ENCODE results near the gene HOXA2.

DNA sequence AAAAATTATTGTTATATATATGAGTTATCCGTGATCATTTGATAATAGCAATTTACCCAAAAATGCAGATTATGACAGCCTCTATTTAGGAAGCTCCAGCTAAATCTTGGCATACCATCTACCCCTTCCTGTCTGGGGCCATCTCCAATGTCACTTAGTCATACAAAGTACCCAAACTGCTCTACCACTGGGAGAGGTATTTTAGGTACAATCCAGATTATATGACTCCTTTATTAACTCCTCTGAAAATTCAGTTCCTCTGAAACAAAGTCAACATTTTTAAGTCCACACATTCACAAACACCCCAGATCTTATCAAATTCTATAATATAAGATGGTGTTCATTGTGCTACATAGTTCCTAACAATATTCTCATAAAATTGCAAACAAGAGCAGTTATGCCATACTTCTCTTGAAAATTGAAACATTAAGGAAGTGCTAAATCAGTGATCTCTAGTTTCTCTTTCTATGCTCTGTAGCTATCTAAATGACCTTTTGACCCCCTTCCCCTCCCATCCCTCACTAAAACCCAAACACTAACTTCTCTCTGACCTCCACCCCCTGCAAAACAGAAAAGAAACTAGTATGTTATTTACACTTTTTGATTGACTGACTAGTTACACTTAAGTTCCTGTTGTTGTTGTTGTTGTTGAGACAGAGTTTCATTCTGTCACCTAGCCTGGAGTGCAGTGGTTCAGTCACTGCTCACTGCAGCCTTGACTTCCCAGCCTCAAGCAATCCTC, 23.1 kb downstream of the HOXA2 start:
- TF ChIP-seq, protein P1, sequence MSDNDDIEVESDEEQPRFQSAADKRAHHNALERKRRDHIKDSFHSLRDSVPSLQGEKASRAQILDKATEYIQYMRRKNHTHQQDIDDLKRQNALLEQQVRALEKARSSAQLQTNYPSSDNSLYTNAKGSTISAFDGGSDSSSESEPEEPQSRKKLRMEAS (IDR thresholded peaks at IDR 0.05) = no peak
- TF ChIP-seq, protein P2, sequence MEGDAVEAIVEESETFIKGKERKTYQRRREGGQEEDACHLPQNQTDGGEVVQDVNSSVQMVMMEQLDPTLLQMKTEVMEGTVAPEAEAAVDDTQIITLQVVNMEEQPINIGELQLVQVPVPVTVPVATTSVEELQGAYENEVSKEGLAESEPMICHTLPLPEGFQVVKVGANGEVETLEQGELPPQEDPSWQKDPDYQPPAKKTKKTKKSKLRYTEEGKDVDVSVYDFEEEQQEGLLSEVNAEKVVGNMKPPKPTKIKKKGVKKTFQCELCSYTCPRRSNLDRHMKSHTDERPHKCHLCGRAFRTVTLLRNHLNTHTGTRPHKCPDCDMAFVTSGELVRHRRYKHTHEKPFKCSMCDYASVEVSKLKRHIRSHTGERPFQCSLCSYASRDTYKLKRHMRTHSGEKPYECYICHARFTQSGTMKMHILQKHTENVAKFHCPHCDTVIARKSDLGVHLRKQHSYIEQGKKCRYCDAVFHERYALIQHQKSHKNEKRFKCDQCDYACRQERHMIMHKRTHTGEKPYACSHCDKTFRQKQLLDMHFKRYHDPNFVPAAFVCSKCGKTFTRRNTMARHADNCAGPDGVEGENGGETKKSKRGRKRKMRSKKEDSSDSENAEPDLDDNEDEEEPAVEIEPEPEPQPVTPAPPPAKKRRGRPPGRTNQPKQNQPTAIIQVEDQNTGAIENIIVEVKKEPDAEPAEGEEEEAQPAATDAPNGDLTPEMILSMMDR (IDR thresholded peaks at IDR 0.05; ENCODE audit: low read depth, low read length, missing input control) = no peak
- TF ChIP-seq RAD21 (IDR thresholded peaks at IDR 0.05) (no peak), SP1 (IDR thresholded peaks at IDR 0.05) (no peak), EGR1 (IDR thresholded peaks at IDR 0.05; ENCODE audit: low read depth in 2 of 2) (no peak), GABPA (IDR thresholded peaks at IDR 0.05 in 1 of 2, conservative IDR thresholded peaks at IDR 0.05 in 1 of 2) (no peak), TAF1 (conservative IDR thresholded peaks at IDR 0.05) (no peak), JUND (IDR thresholded peaks at IDR 0.05) (no peak)
- TF ChIP-seq, protein P3, sequence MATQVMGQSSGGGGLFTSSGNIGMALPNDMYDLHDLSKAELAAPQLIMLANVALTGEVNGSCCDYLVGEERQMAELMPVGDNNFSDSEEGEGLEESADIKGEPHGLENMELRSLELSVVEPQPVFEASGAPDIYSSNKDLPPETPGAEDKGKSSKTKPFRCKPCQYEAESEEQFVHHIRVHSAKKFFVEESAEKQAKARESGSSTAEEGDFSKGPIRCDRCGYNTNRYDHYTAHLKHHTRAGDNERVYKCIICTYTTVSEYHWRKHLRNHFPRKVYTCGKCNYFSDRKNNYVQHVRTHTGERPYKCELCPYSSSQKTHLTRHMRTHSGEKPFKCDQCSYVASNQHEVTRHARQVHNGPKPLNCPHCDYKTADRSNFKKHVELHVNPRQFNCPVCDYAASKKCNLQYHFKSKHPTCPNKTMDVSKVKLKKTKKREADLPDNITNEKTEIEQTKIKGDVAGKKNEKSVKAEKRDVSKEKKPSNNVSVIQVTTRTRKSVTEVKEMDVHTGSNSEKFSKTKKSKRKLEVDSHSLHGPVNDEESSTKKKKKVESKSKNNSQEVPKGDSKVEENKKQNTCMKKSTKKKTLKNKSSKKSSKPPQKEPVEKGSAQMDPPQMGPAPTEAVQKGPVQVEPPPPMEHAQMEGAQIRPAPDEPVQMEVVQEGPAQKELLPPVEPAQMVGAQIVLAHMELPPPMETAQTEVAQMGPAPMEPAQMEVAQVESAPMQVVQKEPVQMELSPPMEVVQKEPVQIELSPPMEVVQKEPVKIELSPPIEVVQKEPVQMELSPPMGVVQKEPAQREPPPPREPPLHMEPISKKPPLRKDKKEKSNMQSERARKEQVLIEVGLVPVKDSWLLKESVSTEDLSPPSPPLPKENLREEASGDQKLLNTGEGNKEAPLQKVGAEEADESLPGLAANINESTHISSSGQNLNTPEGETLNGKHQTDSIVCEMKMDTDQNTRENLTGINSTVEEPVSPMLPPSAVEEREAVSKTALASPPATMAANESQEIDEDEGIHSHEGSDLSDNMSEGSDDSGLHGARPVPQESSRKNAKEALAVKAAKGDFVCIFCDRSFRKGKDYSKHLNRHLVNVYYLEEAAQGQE (IDR thresholded peaks at IDR 0.05) = no peak
- TF ChIP-seq, protein P4, sequence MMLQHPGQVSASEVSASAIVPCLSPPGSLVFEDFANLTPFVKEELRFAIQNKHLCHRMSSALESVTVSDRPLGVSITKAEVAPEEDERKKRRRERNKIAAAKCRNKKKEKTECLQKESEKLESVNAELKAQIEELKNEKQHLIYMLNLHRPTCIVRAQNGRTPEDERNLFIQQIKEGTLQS (IDR thresholded peaks at IDR 0.05) = no peak
- TF ChIP-seq, protein P5, sequence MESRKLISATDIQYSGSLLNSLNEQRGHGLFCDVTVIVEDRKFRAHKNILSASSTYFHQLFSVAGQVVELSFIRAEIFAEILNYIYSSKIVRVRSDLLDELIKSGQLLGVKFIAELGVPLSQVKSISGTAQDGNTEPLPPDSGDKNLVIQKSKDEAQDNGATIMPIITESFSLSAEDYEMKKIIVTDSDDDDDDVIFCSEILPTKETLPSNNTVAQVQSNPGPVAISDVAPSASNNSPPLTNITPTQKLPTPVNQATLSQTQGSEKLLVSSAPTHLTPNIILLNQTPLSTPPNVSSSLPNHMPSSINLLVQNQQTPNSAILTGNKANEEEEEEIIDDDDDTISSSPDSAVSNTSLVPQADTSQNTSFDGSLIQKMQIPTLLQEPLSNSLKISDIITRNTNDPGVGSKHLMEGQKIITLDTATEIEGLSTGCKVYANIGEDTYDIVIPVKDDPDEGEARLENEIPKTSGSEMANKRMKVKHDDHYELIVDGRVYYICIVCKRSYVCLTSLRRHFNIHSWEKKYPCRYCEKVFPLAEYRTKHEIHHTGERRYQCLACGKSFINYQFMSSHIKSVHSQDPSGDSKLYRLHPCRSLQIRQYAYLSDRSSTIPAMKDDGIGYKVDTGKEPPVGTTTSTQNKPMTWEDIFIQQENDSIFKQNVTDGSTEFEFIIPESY (IDR thresholded peaks at IDR 0.05) = no peak
